Ishikawa (cell line): Measurements from ENCODE around the gene TOR4A.

Source experiments
- CEBPB ChIP-seq: IDR thresholded peaks from 2 replicates; pipeline ENCODE4 v1.6.1; 2012
- CREB1 ChIP-seq: IDR thresholded peaks from 2 replicates; pipeline ENCODE4 v1.6.1; 2012; ENCODE audit warnings: low read depth
- EGR1 ChIP-seq: IDR thresholded peaks from 2 replicates; pipeline ENCODE4 v1.6.1; 2012
- EP300 ChIP-seq: IDR thresholded peaks from 2 replicates; pipeline ENCODE4 v1.6.1; 2012; ENCODE audit warnings: borderline replicate concordance
- MAX ChIP-seq: IDR thresholded peaks from 2 replicates; pipeline ENCODE4 v1.6.1; 2012
- NFIC ChIP-seq: IDR thresholded peaks from 2 replicates; pipeline ENCODE4 v1.6.1; 2012
- RAD21 ChIP-seq: IDR thresholded peaks from 2 replicates; pipeline ENCODE4 v1.6.1; 2012; ENCODE audit warnings: low read depth
- REST ChIP-seq: IDR thresholded peaks from 2 replicates; pipeline ENCODE4 v1.6.1; 2012; ENCODE audit warnings: low read depth, mild to moderate bottlenecking
- TAF1 ChIP-seq: IDR thresholded peaks from 2 replicates; pipeline ENCODE4 v1.6.1; 2012; ENCODE audit warnings: low read depth, mild to moderate bottlenecking
- USF1 ChIP-seq: IDR thresholded peaks from 2 replicates; pipeline ENCODE4 v1.6.1; 2012
- YY1 ChIP-seq: IDR thresholded peaks from 2 replicates; pipeline ENCODE4 v1.6.1; 2012; ENCODE audit warnings: low read depth

- TF ChIP-seq REST (no peak), TAF1 (no peak), RAD21 (no peak), EP300 (no peak), EGR1 (no peak), MAX (no peak), USF1 (no peak), CEBPB (no peak), CREB1 (no peak), YY1 (no peak), NFIC (no peak)
Measured at GRCh38 chr9:137268538-137269201, 8.9 kb upstream of the TOR4A start.
